ENCODE results near the gene SLC7A6.
"Not testable (repeated sequence)": the region's sequence is repeated elsewhere in the genome, so short reads cannot be mapped to it uniquely, and the experiment has no call there.

SLC7A6 gene

DNA sequence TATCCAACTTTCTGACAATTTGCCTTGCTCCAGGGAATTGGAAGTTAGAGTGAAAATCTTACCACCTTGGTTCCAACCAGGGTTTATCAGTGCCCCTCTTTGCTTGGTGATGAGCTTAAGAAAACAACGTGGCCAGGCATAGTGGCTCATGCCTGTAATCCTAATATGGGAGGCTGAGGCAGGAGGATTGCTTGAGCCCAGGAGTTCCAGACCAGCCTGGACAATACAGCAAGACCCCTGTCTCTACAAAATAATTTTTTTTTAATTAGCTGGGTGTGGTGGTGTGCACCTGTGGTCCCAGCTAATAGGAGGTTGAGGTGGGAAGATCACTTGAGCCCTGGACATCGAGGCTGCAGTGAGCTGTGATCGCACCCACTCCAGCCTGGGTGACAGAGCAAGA, 21.4 kb downstream of the SLC7A6 start:
- DNase-seq, result no peak

GRCh38 chr16:68286153-68287074, 22.1 kb downstream of the SLC7A6 start:
- DNase-seq, result no peak

GRCh38 chr16:68287276-68288251, 23.2 kb downstream of the SLC7A6 start:
- no peak for DNase-seq

- no peak for DNase-seq
These were observed 23.9 kb downstream of the SLC7A6 start for GRCh38 chr16:68288252-68288650.

DNA sequence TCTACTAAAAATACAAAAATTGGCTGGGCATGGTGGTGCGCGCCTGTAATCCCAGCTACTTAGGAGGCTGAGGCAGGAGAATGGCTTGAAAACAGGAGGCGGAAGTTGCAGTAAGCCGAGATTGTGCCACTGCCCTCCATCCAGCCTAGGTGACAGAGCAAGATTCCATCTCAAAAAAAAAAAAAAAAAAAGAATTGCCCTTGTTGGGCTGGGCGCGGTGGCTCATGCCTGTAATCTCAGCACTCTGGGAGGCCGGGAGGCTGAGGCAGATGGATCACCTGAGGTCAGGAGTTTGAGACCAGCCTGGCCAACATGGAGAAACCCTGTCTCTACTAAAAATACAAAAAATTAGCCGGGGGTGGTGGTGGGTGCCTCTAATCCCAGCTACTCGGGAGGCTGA, 24.5 kb downstream of the SLC7A6 start:
- DNase-seq, result not testable (repeated sequence)

GRCh38 chr16:68289202-68289601, 24.9 kb downstream of the SLC7A6 start:
- DNase-seq, result no peak

DNA sequence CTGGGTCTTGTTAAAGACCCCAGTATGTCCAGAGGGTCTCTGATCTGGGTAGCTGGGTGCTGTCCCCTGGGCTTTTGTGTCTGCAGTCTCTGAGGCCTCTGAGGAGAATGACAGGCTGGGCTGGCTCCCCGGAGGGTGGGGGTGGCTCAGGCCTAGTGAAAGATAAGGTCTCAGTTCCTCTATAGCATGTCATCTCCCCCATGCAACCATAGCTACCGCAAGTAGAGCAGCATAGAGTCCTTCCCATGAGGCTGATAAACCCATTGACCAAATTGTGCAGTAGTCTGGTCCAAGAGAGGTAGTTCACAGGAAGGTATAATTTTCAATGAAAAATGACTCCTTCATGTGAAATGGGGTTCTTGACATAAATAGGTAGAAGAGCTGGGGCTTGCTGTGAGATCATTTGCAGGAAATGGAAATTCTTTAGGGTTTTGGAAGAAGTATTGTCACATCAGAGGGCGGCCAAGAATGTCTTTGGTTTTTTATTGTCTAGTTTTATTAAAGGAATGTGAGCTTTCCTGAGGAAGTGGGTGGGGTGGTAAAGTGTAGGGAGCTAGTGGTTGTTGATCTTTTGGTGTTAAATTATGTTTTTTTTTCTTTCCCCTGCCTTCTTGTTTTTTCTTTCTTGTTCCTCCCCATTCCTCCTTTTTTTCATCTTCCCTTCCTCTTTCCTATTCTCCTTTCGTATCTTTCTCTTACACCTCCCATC, 25.4 kb downstream of the SLC7A6 start:
- no peak for DNase-seq

DNA sequence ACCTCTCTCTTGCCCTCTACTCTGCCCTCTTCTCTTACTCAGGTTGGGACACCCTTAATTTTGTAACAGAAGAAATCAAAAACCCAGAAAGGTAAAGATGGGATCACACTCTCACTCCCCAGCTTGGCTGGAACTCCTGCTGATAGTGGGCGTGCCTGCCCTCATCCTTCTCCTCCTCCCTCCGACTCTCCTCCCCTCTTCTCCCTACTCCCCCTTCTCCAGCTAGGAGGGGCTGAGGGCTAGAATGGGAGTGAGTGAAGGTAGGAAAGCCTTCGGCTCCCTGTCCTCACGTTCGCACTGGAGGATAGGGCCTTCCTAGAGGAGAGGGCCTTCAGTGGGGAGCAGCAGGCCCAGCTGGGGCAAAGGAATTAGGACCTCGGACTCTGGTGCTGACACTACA, 26.1 kb downstream of the SLC7A6 start:
- no peak for DNase-seq

- no peak for DNase-seq
These were observed 26.9 kb downstream of the SLC7A6 start for GRCh38 chr16:68291227-68291626.

- no peak for DNase-seq
These were observed 28.1 kb downstream of the SLC7A6 start for GRCh38 chr16:68292425-68292824.

DNA sequence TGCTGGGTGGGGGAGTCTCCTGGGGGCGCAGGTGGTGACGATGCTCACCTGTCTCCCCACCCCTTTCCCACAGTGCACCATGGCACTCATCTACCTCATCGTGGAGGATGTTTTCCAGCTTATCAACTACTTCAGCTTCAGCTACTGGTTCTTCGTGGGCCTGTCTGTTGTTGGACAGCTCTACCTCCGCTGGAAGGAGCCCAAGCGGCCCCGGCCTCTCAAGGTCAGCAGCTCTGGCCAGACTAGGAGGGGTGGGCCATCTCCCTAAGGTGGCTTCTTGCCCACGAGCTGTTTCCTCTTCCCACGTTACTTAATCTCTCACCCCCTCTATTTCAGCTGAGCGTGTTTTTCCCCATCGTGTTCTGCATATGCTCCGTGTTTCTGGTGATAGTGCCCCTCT, 32.0 kb downstream of the SLC7A6 start:
- DNase-seq, result no peak

DNA sequence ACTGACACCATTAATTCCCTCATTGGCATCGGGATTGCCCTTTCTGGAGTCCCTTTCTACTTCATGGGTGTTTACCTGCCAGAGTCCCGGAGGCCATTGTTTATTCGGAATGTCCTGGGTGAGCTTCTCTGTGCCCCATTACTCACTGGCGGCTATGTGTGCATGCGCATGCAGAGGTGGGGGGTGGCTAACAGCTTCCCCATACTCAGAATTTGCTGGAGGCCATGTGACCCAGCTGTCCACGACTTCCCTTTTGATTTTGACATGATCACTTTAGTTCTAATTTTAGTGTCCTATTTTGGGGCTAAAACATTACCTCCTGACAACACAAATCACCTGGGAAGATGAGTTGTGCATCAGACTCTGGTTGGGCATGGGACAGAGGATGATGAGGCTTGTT, 32.4 kb downstream of the SLC7A6 start:
- DNase-seq, result no peak

DNA sequence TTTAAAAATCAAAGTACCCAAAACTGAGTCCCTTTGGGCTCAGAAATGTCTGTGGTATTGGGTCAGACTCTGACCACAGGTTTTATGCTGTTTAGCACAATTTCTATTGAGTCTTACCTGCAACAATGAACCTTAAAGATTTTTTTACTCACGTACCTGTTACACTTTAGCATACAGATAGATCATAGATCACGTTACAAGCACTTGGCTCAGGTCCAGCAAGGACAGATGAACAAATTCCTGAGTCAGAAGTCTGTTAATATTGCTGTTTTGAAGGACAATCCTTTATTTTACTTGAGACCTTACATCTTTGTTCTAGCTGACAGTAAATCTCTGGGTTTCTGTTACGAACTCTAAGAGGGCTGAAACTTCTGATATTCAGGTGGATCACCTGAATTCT, 33.6 kb downstream of the SLC7A6 start:
- DNase-seq, result no peak

DNA sequence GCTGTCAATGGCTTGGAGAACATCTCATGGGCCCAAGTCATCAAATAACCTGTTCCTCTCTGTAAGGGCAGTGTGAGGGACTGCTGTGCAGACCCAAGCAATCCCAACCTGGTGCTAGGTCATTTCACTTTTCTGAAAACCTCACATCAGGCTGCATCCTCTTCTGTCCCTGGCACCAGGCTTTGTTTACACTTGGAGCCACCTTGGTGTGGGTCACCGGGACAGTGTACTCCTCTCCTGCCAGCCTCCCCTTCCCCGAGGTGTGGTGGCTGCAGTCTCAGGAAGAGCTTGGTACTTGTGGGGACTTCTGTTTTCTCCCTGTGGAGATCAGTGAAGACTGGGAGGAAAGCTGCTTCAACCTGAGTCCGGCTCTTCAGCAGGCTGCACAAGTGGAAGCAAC, 34.0 kb downstream of the SLC7A6 start:
- no peak for DNase-seq

- no peak for DNase-seq
These were observed 34.7 kb downstream of the SLC7A6 start for GRCh38 chr16:68298907-68299561.

DNA sequence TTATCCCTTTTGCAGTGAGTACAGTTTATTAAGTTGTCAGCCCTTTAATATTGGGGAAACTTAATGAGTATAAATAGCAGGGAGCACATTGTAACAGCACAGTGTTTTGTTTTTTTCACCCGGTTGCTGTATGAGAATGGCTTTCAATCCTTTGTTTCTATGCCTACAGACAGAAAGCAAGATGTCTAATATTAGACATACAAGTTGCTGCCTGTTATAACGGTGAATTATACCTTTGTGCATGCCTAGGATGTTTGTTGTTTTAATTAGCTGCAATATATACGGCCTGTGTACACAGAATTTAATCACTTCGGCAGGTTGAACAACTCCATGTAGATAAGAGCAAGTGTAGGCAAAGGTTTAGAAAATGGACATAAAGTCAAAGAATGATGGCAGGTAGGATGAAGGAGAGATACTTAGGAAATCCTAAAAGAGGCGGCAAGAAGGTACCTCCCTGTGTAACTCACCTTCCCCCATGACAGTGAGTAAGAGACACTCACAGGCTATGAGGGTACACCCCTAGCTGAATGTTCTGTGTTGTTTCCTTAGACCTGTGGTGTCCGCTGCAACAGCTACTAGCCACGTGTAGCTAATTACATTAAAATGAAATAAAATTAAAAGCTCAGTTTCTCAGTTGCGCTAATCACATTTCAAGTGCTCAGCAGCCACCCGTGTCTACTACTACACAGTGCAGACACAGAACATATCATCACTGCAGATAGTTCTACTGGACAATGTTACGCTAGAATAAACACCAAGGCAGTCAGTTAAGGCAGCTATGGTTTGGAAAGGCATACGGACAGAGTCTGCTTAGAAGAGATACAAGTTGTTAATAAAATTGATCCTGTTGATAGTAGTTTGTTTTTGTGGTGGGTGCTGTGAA, 35.5 kb downstream of the SLC7A6 start:
- no peak for DNase-seq

GRCh38 chr16:68300734-68301459, 36.6 kb downstream of the SLC7A6 start:
- DNase-seq, result no peak

- DNase-seq, result no peak
These were observed 42.3 kb downstream of the SLC7A6 start for GRCh38 chr16:68306633-68307032.

- DNase-seq, result no peak
These were observed 45.5 kb downstream of the SLC7A6 start for GRCh38 chr16:68309799-68310198.

GRCh38 chr16:68310437-68310773, 46.1 kb downstream of the SLC7A6 start:
- no peak for DNase-seq
